GM12865 (cell line): Measurements from ENCODE around the gene BRF1.
"Not testable (repeated sequence)": the region's sequence is repeated elsewhere in the genome, so short reads cannot be mapped to it uniquely, and the experiment has no call there.

ENCODE experiments used
- DNase-seq: peaks from one replicate; pipeline ENCODE4 v3.0.0; 2010; ENCODE audit warnings: low read depth
- H3K4me3 ChIP-seq: 2 replicates; pipeline ENCODE4 v1.5.1; 2011; ENCODE audit warnings: mild to moderate bottlenecking, low read depth, low read length, control low read depth
- TF ChIP-seq, protein P1 (sequence below): IDR thresholded peaks from 2 replicates; pipeline ENCODE4 v1.5.1; 2011; ENCODE audit warnings: low read length, control low read depth, low read depth, inconsistent platforms; ENCODE audit not compliant: insufficient read depth; ENCODE audit errors: missing control alignments

The BRF1 gene

DNA sequence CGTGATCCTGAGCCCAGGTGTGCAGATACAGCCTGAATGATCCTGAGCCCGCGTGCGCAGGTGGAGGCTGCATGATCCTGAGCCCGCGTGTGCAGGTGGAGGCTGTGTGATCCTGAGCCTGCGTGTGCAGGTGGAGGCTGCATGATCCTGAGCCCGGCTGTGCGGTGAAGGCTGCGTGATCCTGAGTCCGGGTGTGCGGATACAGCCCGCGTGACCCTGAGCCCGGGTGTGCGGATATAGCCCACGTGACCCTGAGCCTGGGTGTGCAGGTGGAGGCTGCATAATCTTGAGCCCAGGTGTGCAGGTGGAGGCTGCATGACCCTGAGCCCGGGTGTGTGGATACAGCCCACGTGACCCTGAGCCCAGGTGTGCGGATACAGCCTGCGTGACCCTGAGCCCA is 20.3 kb downstream of the BRF1 start:
- no peak overlapping the region for H3K4me3 ChIP-seq

DNA sequence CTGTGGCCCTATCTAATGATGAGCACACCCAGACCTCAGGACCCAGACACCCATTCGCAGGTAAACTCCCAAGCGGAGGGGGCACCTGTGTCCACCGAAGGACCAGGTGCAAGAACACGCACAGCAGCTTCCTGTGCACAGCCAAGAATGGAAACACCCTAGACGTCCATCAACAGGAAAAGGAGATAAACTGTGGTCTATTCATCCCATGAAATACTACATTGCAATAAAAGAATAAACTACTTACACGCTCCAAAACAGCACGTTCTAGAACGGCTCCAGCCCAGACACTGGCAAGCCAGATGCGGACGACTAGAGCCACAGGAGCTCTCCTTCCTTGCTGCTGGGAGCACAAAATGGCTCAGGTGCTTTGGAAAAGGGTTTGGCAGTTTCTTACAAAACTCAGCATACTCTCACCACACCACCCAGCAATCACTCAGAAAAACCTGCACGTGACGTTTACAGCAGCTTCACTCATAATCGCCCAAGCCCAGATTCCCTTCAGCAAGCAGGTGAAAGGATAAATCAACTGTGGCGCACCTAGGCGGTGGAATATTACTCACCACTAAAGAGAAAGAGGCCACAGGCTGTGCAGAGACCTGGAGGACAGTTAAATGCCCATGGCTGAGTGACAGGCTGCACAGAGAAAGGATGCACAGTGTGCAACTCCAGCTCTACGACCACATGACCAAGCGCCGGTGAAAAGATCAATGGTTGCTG is 21.0 kb downstream of the BRF1 start:
- TF ChIP-seq, protein P1, sequence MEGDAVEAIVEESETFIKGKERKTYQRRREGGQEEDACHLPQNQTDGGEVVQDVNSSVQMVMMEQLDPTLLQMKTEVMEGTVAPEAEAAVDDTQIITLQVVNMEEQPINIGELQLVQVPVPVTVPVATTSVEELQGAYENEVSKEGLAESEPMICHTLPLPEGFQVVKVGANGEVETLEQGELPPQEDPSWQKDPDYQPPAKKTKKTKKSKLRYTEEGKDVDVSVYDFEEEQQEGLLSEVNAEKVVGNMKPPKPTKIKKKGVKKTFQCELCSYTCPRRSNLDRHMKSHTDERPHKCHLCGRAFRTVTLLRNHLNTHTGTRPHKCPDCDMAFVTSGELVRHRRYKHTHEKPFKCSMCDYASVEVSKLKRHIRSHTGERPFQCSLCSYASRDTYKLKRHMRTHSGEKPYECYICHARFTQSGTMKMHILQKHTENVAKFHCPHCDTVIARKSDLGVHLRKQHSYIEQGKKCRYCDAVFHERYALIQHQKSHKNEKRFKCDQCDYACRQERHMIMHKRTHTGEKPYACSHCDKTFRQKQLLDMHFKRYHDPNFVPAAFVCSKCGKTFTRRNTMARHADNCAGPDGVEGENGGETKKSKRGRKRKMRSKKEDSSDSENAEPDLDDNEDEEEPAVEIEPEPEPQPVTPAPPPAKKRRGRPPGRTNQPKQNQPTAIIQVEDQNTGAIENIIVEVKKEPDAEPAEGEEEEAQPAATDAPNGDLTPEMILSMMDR = no peak
- no peak for DNase-seq
- H3K4me3 ChIP-seq = no peak overlapping the region

More for the DNA sequence above, 20.3 kb downstream of the BRF1 start:
- no peak for DNase-seq
- TF ChIP-seq, protein P1 = no peak

DNA sequence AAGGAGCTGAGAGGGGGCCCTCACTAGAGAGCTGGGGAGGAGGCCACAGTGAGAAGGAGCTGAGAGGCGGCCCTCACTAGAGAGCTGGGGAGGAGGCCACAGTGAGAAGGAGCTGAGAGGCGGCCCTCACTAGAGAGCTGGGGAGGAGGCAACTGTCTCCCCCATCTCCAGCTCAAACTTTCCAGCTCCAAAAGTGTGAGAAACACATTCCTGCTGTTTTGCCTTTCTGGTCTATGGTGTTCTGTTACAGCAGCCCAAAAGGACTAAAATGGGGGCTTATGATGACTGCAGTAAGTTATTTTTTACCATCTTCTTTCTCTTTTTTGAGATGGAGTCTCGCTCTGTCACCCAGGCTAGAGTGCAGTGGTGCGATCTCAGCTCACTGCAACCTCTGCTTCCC is 23.4 kb downstream of the BRF1 start:
- DNase-seq, H3K4me3 ChIP-seq: not testable (repeated sequence)

DNA sequence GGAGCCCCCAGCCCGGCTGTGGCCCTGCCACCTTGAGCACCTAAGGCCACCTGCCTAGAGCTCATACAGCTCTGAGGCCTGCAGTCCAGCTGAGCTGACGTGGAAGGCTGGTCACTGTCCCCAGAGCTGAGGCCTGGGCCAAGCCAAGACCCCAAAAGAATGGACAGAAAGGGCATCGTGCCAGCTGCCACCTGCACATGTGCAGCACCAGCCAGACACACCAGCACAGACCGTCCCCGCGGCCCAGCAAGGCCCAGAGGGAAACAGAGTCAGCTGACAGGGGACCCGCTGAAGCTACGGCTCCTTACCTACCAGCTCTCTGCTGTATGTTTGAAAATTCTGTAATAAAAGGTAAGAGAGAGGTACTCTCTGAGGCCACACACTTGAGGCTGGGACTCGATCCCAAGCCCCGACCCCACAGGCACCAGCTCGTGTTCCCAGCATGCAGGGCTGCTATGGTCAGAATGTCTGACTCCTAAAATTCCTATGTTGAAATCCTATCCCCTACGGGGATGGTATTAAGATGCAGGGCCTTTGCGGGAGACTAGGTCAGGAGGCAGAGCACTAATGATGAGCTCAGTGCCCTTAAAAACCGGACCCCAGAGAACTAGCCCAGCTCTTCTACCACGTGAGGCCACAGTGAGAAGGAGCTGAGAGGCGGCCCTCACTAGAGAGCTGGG is 25.4 kb downstream of the BRF1 start:
- TF ChIP-seq, protein P1 = no peak
- no peak overlapping the region for H3K4me3 ChIP-seq
- no peak for DNase-seq

DNA sequence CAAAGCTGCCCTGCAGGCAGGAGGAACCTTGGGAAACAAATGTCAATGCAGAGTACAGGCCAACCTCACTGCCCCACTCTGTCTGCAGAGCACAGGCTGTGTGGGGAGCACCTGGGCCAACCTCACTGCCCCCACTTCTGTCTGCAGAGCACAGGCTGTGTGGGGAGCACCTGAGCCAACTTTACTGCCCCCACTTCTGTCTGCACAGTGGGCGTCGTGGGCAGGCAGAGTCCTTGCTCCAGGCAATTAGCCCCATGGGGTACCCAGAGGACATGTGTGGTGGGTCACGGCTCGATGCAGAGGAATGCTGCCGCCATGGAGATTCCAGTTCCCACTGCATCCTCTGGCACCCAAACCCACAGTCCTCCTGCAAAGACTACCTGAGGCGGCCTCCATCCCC is 26.2 kb downstream of the BRF1 start:
- no peak overlapping the region for H3K4me3 ChIP-seq
- TF ChIP-seq, protein P1 = no peak
- DNase-seq = no peak

DNA sequence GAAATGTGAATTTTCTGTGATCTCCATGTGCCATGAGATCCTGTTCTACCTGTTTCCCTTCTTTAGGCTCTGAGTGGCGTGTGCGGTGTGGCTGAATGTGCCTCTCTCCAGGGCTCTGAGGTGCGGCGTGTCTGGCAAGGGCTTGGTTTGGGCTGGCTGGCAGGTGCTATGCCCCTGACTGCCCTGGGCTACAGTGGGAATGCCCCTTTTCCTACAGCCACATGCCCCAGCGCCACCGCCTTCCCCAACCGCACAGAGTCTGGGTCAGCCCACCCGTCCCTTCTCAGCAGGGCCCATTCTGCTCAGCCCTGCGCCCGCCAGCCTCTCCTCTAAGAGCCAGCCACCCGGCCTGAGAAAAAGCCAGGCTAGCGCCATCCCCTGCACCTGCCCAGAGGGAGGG is 27.7 kb downstream of the BRF1 start:
- no peak overlapping the region for H3K4me3 ChIP-seq
- TF ChIP-seq, protein P1 = no peak
- no peak for DNase-seq

DNA sequence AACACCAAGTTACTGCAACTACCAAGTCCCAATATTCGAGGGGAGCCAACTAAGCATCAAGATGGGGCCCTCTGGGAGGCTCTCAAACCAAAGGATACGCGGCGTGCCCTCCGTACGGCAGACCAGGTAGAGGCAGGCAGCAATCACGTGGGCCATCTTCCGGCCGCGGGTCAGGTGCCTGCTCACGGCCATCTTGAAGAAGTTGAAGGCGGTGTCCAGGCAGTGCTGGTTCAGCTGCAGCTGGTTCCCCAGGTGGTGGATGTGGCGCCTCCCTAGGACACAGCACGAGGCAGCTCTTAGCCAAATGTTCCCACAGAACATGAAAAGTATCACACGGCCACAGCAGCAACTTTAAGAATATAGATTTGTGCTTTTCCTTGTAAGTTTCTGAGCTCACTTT is 28.2 kb downstream of the BRF1 start:
- no peak for DNase-seq
- TF ChIP-seq, protein P1 = no peak
- no peak overlapping the region for H3K4me3 ChIP-seq
